AG09319 (cell line): Measurements from ENCODE around the gene KCNK3.
"Not testable (repeated sequence)": the region's sequence is repeated elsewhere in the genome, so short reads cannot be mapped to it uniquely, and the experiment has no call there.

Experiments used
- DNase-seq: peaks from one replicate; pipeline ENCODE4 v3.0.0-alpha.2; 2010; ENCODE audit warnings: low read depth; ENCODE audit errors: extremely low read depth
- CTCF ChIP-seq: IDR thresholded peaks from 2 replicates; pipeline ENCODE4 v1.5.1; 2011; ENCODE audit warnings: low read depth, mild to moderate bottlenecking, inconsistent platforms, low read length, moderate library complexity

KCNK3 gene

GRCh38 chr2:26655611-26656195 lies 36.8 kb upstream of the KCNK3 start:
- no peak for DNase-seq
- no peak for TF ChIP-seq CTCF

GRCh38 chr2:26657265-26657664 lies 35.3 kb upstream of the KCNK3 start:
- TF ChIP-seq CTCF: no peak
- DNase-seq: no peak

- no peak for DNase-seq
- TF ChIP-seq CTCF: no peak
These were observed 33.7 kb upstream of the KCNK3 start for GRCh38 chr2:26658691-26659346.

- no peak for DNase-seq
- TF ChIP-seq CTCF: no peak
These were observed 32.1 kb upstream of the KCNK3 start for GRCh38 chr2:26660363-26660962.

- DNase-seq: not testable (repeated sequence)
These were observed 27.2 kb upstream of the KCNK3 start for GRCh38 chr2:26665296-26665695.

- no peak for DNase-seq
- TF ChIP-seq CTCF: no peak
These were observed 25.9 kb upstream of the KCNK3 start for GRCh38 chr2:26666671-26667070.

GRCh38 chr2:26668041-26668440 lies 24.5 kb upstream of the KCNK3 start:
- TF ChIP-seq CTCF: no peak
- no peak for DNase-seq
